Measurements from ENCODE around the gene ASPM. TPM values are rescaled to one million over a fixed set of nuclear protein-coding genes. Genes with fewer than 3 reads are reported as not detected.

The ASPM gene
- total and polyA plus RNA-seq, 12 donors = 0.04 to 4.0 (median 0.40) TPM

- ATAC-seq = no peak
Observed at GRCh38 chr1:197065559-197065958, 80.9 kb downstream of the ASPM start.

GRCh38 chr1:197063212-197063611 is 83.3 kb downstream of the ASPM start:
- no peak for TF ChIP-seq CTCF (IDR thresholded peaks at IDR 0.05)
- H3K4me3 ChIP-seq = no peak overlapping the region
- DNase-seq = no peak
- no peaks in the 10 kb centered on the region for H3K9me3 ChIP-seq
- no peaks in the 10 kb centered on the region for H3K36me3 ChIP-seq
- H3K27me3 ChIP-seq = no peaks in the 10 kb centered on the region
- no peak overlapping the region for H3K27ac ChIP-seq
- H3K4me1 ChIP-seq = no peaks in the 10 kb centered on the region
- ATAC-seq = no peak
- 80 to 81% methylated on average over 2 of the region's 2 CpGs for WGBS, 2 donors
- intact Hi-C loops (cut with DNase I) = no loop called here

More at GRCh38 chr1:197065559-197065958, 80.9 kb downstream of the ASPM start:
- H3K4me3 ChIP-seq = no peak overlapping the region
- no peak for TF ChIP-seq CTCF (IDR thresholded peaks at IDR 0.05)
- H3K4me1 ChIP-seq = no peaks in the 10 kb centered on the region
- H3K36me3 ChIP-seq = no peaks in the 10 kb centered on the region
- H3K27me3 ChIP-seq = no peaks in the 10 kb centered on the region
- DNase-seq = no peak
- no peak overlapping the region for H3K27ac ChIP-seq
- intact Hi-C loops (cut with DNase I) = no loop called here
- peaks cover 0 to 12% (median 0%) of the 10 kb centered on the region in 11 donors for H3K9me3 ChIP-seq

GRCh38 chr1:197062692-197063091 is 83.8 kb downstream of the ASPM start:
- 76 to 81% methylated on average over 2 of the region's 2 CpGs for WGBS, 2 donors
- TF ChIP-seq CTCF (IDR thresholded peaks at IDR 0.05) = no peak

GRCh38 chr1:197049100-197049499 is 97.4 kb downstream of the ASPM start:
- no peak overlapping the region for H3K4me3 ChIP-seq
- ATAC-seq (no peak), DNase-seq (no peak)
- peaks cover 0 to 12% (median 0%) of the 10 kb centered on the region in 11 donors for H3K9me3 ChIP-seq
- intact Hi-C loops (cut with DNase I) = no loop called here
- TF ChIP-seq CTCF (IDR thresholded peaks at IDR 0.05) = no peak
- H3K4me1 ChIP-seq = no peaks in the 10 kb centered on the region
- H3K36me3 ChIP-seq = no peaks in the 10 kb centered on the region
- H3K27ac ChIP-seq = no peak overlapping the region
- H3K27me3 ChIP-seq = no peaks in the 10 kb centered on the region

More at GRCh38 chr1:197062692-197063091, 83.8 kb downstream of the ASPM start:
- Histone ChIP-seq H3K27ac (no peak overlapping the region), H3K9me3 (no peaks in the 10 kb centered on the region), H3K4me3 (no peak overlapping the region), H3K4me1 (no peaks in the 10 kb centered on the region), H3K27me3 (no peaks in the 10 kb centered on the region), H3K36me3 (no peaks in the 10 kb centered on the region)
- DNase-seq (no peak), ATAC-seq (no peak)
- intact Hi-C loops (cut with DNase I) = no loop called here

All from heart right ventricle (tissue), 16 donors.